Thyroid gland (tissue), 4 donors: ENCODE results near the gene NFIA. TPM values are rescaled to one million over a fixed set of nuclear protein-coding genes. Genes with fewer than 3 reads are reported as not detected.

Experiments used
- DNase-seq, 2 donors: peaks; one replicate each; pipeline ENCODE4 v3.0.0-alpha.2; 2019
- H3K27ac ChIP-seq, 3 donors: fragments of 200-600 bp; sonication (generic); 1 replicate in 2 of 3; 2 replicates in 1 of 3; pipeline ENCODE4 v1.5.1; 2016 to 2019; ENCODE audit warnings: mild to moderate bottlenecking in 1 of 3, moderate library complexity in 1 of 3
- H3K27me3 ChIP-seq: fragments of 200-600 bp; sonication (generic); one replicate; pipeline ENCODE4 v1.5.1; 2019
- H3K36me3 ChIP-seq, 2 donors: fragments of 200-600 bp; sonication (generic); one replicate each; pipeline ENCODE4 v1.5.1; 2016 to 2019
- H3K4me1 ChIP-seq, 2 donors: fragments of 200-600 bp; sonication (generic); one replicate each; pipeline ENCODE4 v1.5.1; 2017 to 2019
- H3K4me3 ChIP-seq, 3 donors: fragments of 200-600 bp; sonication (generic); replicated peaks in 1 of 3; 1 replicate in 2 of 3; 2 replicates in 1 of 3; pipeline ENCODE4 v1.5.1; 2016; ENCODE audit warnings: mild to moderate bottlenecking in 1 of 3
- H3K9me3 ChIP-seq: fragments of 200-600 bp; sonication (generic); one replicate; pipeline ENCODE4 v1.5.1; 2017
- CTCF ChIP-seq, 6 experiments: fragments of 200-600 bp in 3 of 6; fragments of 450-650 bp in 3 of 6; sonication (generic) in 3 of 6; IDR thresholded peaks; one replicate each; pipeline ENCODE4 v1.5.1; 2016 to 2019; ENCODE audit warnings: antibody characterized with exemption in 6 of 6, mild to moderate bottlenecking in 2 of 6, inconsistent platforms in 1 of 6, moderate library complexity in 1 of 6
- POLR2A ChIP-seq, 2 donors: fragments of 450-650 bp; IDR thresholded peaks; one replicate each; pipeline ENCODE4 v1.6.1; 2017; ENCODE audit warnings: antibody characterized with exemption in 2 of 2, mild to moderate bottlenecking in 2 of 2, moderate library complexity in 1 of 2
- WGBS, 2 donors: methylation state at CpG; one replicate each; pipeline ENCODE4 v1.1.5; 2017; 5-methylcytosine and 5-hydroxymethylcytosine counted together
- intact Hi-C: fragments of 100-400 bp; cut with DNase I; formaldehyde crosslinking; loops from one replicate; pipeline ENCODE4 v1.15.1; 2023
- total RNA-seq, 4 donors: library from RNA; depleted of rRNA; stranded (reverse); fragments of >200 nt; gene quantifications; one replicate each; pipeline ENCODE4 v1.2.3, GENCODE V29; 2016

The NFIA gene
- total RNA-seq, 4 donors from 2014 or later: 105 to 149 (median 118) TPM

- Histone ChIP-seq H3K4me1 (peaks cover 34% of the 10 kb centered on the region in 2 donors), H3K36me3 (no peaks in the 10 kb centered on the region), H3K27ac (peak overlapping the region; percentile 74 to 97 (median 83)), H3K4me3 (peak overlapping the region in 2 of 3 donors; percentile 2 to 38), H3K9me3 (no peaks in the 10 kb centered on the region), H3K27me3 (no peaks in the 10 kb centered on the region)
- peak; percentile 98 to 99 for DNase-seq
- intact Hi-C loops: no loop called here
- 1 to 2% methylated on average over 19 of the region's 19 CpGs for WGBS, 2 donors
- peak; percentile 12 to 78 for TF ChIP-seq POLR2A (IDR thresholded peaks at IDR 0.05)
- no peak for TF ChIP-seq CTCF (IDR thresholded peaks at IDR 0.05)
Measured at GRCh38 chr1:61077676-61078541, 4.5 kb upstream of the NFIA start.

- WGBS, 2 donors: 25% methylated on average over 7 of the region's 7 CpGs
- intact Hi-C loops: no loop called here
- TF ChIP-seq POLR2A (IDR thresholded peaks at IDR 0.05) (no peak), CTCF (IDR thresholded peaks at IDR 0.05) (no peak)
- no peaks in the 10 kb centered on the region for H3K9me3 ChIP-seq
- H3K36me3 ChIP-seq: no peaks in the 10 kb centered on the region
- H3K27ac ChIP-seq: peak overlapping the region; percentile 54 to 97 (median 83)
- peaks cover 34% of the 10 kb centered on the region in 2 donors for H3K4me1 ChIP-seq
- H3K27me3 ChIP-seq: no peaks in the 10 kb centered on the region
- peak in 1 of 2 donors; percentile 25 for DNase-seq
- peak overlapping the region in 1 of 3 donors; percentile 38 for H3K4me3 ChIP-seq
Measured at GRCh38 chr1:61078618-61079295, 3.6 kb upstream of the NFIA start.

- H3K4me3 ChIP-seq: no peak overlapping the region
Measured at GRCh38 chr1:61079296-61079897, 3.0 kb upstream of the NFIA start.

GRCh38 chr1:61079898-61080336, 2.4 kb upstream of the NFIA start:
- Histone ChIP-seq H3K27ac (peak overlapping the region; percentile 87 to 99 (median 97)), H3K27me3 (no peaks in the 10 kb centered on the region), H3K9me3 (no peaks in the 10 kb centered on the region), H3K4me3 (peak overlapping the region in 1 of 3 donors; percentile 11), H3K4me1 (peaks cover 34 to 39% of the 10 kb centered on the region in 2 donors), H3K36me3 (no peaks in the 10 kb centered on the region)
- intact Hi-C loops: no loop called here
- TF ChIP-seq POLR2A (IDR thresholded peaks at IDR 0.05) (peak in 1 of 2 donors; percentile 50), CTCF (IDR thresholded peaks at IDR 0.05) (peak in 2 of 6 experiments; percentile 20 to 34)
- DNase-seq: peak; percentile 86 to 91
- 0 to 1% methylated on average over 13 to 14 of the region's 14 CpGs for WGBS, 2 donors

More at GRCh38 chr1:61079296-61079897, 3.0 kb upstream of the NFIA start:
- WGBS, 2 donors: 39 to 45% methylated on average over 5 of the region's 5 CpGs
- intact Hi-C loops: no loop called here
- H3K4me1 ChIP-seq: peaks cover 34% of the 10 kb centered on the region in 2 donors
- H3K9me3 ChIP-seq: no peaks in the 10 kb centered on the region
- no peaks in the 10 kb centered on the region for H3K36me3 ChIP-seq
- no peak for TF ChIP-seq CTCF (IDR thresholded peaks at IDR 0.05)
- no peak for TF ChIP-seq POLR2A (IDR thresholded peaks at IDR 0.05)
- no peaks in the 10 kb centered on the region for H3K27me3 ChIP-seq
- DNase-seq: no peak
- peak overlapping the region; percentile 54 to 99 (median 97) for H3K27ac ChIP-seq
